ENCODE measurements around the gene ABL1.
"Not testable (repeated sequence)": the region's sequence is repeated elsewhere in the genome, so short reads cannot be mapped to it uniquely, and the experiment has no call there.

Gene ABL1

DNA sequence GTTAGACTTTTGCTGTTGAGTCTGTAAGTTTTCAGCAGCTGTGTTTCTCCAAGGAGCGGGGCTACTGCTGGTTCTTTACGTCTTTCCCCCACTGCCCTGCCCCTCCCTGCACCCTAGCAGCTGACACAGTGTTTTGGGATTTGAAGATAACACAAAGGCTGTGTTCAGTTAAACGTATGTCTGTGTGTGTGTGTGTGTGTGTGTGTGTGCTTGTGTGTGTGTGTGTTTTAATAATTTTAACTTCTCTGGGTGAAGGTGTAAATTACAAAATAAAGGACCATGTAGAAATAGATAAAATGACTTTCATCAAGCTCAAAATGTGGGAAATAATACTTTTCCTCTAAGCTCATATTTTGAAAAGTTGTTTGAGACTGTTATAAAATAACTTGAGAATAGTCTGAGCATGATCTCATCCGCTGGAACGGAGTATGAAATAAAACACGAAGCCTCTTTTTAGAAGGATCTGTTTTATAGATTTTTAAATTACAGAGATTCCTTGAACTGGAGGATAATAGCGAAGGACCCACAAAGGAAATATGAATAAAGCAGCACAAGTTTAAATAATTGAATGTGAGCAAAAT, 10.9 kb downstream of the ABL1 start:
- no peak overlapping the region for H3K4me3 ChIP-seq (ENCODE audit: low read length)
- peaks cover 6% of the 10 kb centered on the region; the same call in 1 of the 2 replicates for H4K20me1 ChIP-seq (ENCODE audit: control insufficient read depth, insufficient read depth, low read depth, low read length)
- H3F3A ChIP-seq (ENCODE audit: control insufficient read depth, insufficient read depth): no peaks in the 10 kb centered on the region
- no peaks in the 10 kb centered on the region for H3K4me1 ChIP-seq (ENCODE audit: control insufficient read depth, low read length)
- no peaks in the 10 kb centered on the region for H3K27me3 ChIP-seq (ENCODE audit: control insufficient read depth, low read length)
- no peaks in the 10 kb centered on the region for H3K36me3 ChIP-seq (ENCODE audit: control insufficient read depth, low read length)
- no peaks in the 10 kb centered on the region for H3K9me3 ChIP-seq (ENCODE audit: control insufficient read depth, insufficient read depth, low read length)
- no peak overlapping the region for H3K4me2 ChIP-seq (ENCODE audit: low read length)
- H3K27ac ChIP-seq (ENCODE audit: low read depth, low read length): no peak overlapping the region
- TF ChIP-seq EZH2phosphoT487 (IDR thresholded peaks at IDR 0.05; ENCODE audit: borderline replicate concordance, low read length): no peak
- TF ChIP-seq, protein P1, sequence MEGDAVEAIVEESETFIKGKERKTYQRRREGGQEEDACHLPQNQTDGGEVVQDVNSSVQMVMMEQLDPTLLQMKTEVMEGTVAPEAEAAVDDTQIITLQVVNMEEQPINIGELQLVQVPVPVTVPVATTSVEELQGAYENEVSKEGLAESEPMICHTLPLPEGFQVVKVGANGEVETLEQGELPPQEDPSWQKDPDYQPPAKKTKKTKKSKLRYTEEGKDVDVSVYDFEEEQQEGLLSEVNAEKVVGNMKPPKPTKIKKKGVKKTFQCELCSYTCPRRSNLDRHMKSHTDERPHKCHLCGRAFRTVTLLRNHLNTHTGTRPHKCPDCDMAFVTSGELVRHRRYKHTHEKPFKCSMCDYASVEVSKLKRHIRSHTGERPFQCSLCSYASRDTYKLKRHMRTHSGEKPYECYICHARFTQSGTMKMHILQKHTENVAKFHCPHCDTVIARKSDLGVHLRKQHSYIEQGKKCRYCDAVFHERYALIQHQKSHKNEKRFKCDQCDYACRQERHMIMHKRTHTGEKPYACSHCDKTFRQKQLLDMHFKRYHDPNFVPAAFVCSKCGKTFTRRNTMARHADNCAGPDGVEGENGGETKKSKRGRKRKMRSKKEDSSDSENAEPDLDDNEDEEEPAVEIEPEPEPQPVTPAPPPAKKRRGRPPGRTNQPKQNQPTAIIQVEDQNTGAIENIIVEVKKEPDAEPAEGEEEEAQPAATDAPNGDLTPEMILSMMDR (IDR thresholded peaks at IDR 0.05; ENCODE audit: low read depth, low read length, poor library complexity, severe bottlenecking): no peak
- peaks cover 89% of the 10 kb centered on the region for H3K79me2 ChIP-seq (ENCODE audit: control insufficient read depth, low read length)
- H3K9me2 ChIP-seq (replicated peaks; ENCODE audit: control insufficient read depth, low read length): no peaks in the 10 kb centered on the region

DNA sequence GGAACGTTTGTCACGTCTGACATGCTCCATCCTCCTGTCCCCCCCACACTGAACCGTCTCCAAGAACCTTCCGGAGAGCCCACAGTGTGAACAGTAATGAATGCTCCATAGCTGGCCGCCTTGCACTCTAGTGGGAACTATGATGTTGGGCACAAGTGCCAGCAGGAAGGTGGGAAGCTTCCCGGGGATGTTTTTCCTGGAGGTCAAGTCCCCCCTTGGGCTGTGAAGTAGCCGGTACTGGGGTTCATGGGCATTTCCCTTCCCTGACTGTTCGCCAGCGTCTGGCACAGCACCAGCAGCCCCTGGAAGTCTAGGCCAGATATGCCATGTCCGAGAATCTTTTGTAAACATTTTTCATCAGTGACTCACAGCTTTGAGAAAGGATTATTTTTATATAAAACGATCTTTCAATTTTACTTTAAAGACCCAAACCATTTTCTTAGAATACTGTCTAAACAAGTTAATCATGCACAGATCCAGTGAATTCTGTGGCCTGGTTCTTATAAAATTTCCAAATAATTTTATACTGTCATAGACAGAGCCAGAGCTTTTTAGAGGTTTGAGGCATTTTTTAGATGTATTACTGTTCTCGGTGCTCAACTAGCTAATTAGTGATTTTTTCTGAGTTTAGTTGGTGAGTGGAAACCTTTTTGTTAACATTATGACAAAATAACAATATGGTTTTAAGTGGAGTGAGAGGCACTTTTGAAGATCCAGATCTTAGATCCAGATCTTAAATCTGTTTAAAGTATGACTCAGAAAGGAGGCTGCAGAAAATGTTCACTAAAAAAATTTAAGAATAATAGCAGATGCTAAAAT, 11.6 kb downstream of the ABL1 start:
- Histone ChIP-seq H3K4me3 (ENCODE audit: low read length) (no peak overlapping the region), H3K27ac (ENCODE audit: low read depth, low read length) (no peak overlapping the region), H3K27me3 (ENCODE audit: control insufficient read depth, low read length) (no peaks in the 10 kb centered on the region), H3F3A (ENCODE audit: control insufficient read depth, insufficient read depth) (no peaks in the 10 kb centered on the region), H4K20me1 (ENCODE audit: control insufficient read depth, insufficient read depth, low read depth, low read length) (peaks cover 6% of the 10 kb centered on the region; the same call in 1 of the 2 replicates), H3K9me3 (ENCODE audit: control insufficient read depth, insufficient read depth, low read length) (no peaks in the 10 kb centered on the region), H3K4me2 (ENCODE audit: low read length) (no peak overlapping the region), H3K4me1 (ENCODE audit: control insufficient read depth, low read length) (no peaks in the 10 kb centered on the region), H3K79me2 (ENCODE audit: control insufficient read depth, low read length) (peaks cover 89% of the 10 kb centered on the region), H3K9me2 (replicated peaks; ENCODE audit: control insufficient read depth, low read length) (no peaks in the 10 kb centered on the region), H3K36me3 (ENCODE audit: control insufficient read depth, low read length) (no peaks in the 10 kb centered on the region)
- TF ChIP-seq, protein P1 (IDR thresholded peaks at IDR 0.05; ENCODE audit: low read depth, low read length, poor library complexity, severe bottlenecking): no peak
- no peak for TF ChIP-seq EZH2phosphoT487 (IDR thresholded peaks at IDR 0.05; ENCODE audit: borderline replicate concordance, low read length)

DNA sequence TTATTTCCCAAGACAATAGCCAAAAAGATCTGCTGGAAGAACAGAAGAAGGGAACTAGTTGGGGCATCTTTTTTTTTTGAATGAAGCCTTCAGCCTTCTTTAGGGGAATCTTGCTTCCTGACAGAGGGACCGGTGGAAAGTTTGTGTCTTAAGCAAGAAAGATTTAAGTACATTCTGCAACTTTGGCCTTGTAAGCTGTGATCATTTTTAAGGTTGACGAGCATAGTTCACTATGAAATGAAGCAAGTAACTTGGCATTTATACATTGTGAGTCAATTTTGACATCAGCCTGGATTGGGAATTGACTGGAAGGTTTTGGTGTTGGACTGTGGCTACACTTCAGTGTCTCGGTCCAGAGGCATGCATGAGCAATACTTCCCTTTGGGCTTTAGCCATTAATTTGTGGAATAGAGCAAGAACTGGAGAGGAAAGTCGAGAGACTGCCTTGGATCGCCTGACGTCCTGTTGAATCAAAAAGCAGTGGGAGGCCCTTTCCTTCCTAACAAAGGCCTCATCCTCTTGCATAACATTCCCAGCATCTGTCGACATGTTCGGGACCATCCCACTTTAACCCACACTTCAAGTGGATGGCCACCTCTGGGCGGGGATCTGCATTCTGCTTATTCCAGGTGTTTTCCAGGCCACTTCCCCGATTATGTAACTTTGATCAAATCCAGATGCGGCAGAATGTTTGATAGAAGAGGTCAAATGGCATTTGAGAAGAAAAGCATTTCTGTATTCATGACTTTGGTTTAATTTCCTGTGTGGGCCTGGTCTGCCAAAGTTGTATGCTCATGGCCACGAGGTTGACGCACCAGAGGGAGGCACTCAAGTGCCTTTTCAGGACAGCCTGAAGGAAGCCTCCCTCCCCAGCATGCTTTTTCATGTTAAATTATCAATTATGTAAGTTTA, 12.5 kb downstream of the ABL1 start:
- Histone ChIP-seq H3K36me3 (ENCODE audit: control insufficient read depth, low read length) (no peaks in the 10 kb centered on the region), H3K27me3 (ENCODE audit: control insufficient read depth, low read length) (no peaks in the 10 kb centered on the region), H3K4me1 (ENCODE audit: control insufficient read depth, low read length) (no peaks in the 10 kb centered on the region), H4K20me1 (ENCODE audit: control insufficient read depth, insufficient read depth, low read depth, low read length) (peaks cover 6% of the 10 kb centered on the region; the same call in 1 of the 2 replicates), H3K27ac (ENCODE audit: low read depth, low read length) (no peak overlapping the region), H3F3A (ENCODE audit: control insufficient read depth, insufficient read depth) (no peaks in the 10 kb centered on the region), H3K79me2 (ENCODE audit: control insufficient read depth, low read length) (peaks cover 86% of the 10 kb centered on the region), H3K4me2 (ENCODE audit: low read length) (no peak overlapping the region), H3K9me2 (replicated peaks; ENCODE audit: control insufficient read depth, low read length) (no peaks in the 10 kb centered on the region), H3K4me3 (ENCODE audit: low read length) (no peak overlapping the region), H3K9me3 (ENCODE audit: control insufficient read depth, insufficient read depth, low read length) (no peaks in the 10 kb centered on the region)
- TF ChIP-seq, protein P1 (IDR thresholded peaks at IDR 0.05; ENCODE audit: low read depth, low read length, poor library complexity, severe bottlenecking): no peak
- TF ChIP-seq EZH2phosphoT487 (IDR thresholded peaks at IDR 0.05; ENCODE audit: borderline replicate concordance, low read length): no peak

DNA sequence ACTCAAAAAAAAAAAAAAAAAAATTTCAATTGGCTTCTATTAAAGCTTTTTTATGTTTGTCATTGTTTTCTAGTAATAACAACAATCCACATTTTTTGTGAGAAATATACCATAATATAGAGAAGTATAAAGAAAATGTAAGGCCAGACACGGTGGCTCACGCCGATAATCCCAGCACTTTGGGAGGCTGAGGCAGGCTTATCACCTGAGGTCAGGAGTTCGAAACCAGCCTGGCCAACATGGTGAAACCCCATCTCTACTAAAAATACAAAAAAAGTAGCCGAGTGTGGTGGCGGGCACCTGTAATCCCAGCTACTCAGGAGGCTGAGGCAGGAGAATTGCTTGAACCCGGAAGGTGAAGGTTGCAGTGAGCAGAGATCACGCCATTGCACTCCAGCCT, 13.5 kb downstream of the ABL1 start:
- H3K27me3 ChIP-seq (ENCODE audit: control insufficient read depth, low read length); H3F3A ChIP-seq (ENCODE audit: control insufficient read depth, insufficient read depth); H3K4me2 ChIP-seq (ENCODE audit: low read length); H3K36me3 ChIP-seq (ENCODE audit: control insufficient read depth, low read length); H3K27ac ChIP-seq (ENCODE audit: low read depth, low read length); H3K4me3 ChIP-seq (ENCODE audit: low read length); H3K9me3 ChIP-seq (ENCODE audit: control insufficient read depth, insufficient read depth, low read length); H3K9me2 ChIP-seq (replicated peaks; ENCODE audit: control insufficient read depth, low read length); H4K20me1 ChIP-seq (ENCODE audit: control insufficient read depth, insufficient read depth, low read depth, low read length); H3K4me1 ChIP-seq (ENCODE audit: control insufficient read depth, low read length): not testable (repeated sequence)
- peaks cover 77% of the 10 kb centered on the region for H3K79me2 ChIP-seq (ENCODE audit: control insufficient read depth, low read length)
